Metanephros (tissue), 1 donor: ENCODE results near the gene GAS7. TPM values are rescaled to one million over a fixed set of nuclear protein-coding genes. Genes with fewer than 3 reads are reported as not detected.

Experiments
- total RNA-seq: library from RNA; depleted of rRNA; stranded (reverse); fragments of >200 nt; gene quantifications from one replicate; pipeline ENCODE4 v1.2.3, GENCODE V29; 2014

The GAS7 gene
- 37.9 TPM for total RNA-seq

DNA sequence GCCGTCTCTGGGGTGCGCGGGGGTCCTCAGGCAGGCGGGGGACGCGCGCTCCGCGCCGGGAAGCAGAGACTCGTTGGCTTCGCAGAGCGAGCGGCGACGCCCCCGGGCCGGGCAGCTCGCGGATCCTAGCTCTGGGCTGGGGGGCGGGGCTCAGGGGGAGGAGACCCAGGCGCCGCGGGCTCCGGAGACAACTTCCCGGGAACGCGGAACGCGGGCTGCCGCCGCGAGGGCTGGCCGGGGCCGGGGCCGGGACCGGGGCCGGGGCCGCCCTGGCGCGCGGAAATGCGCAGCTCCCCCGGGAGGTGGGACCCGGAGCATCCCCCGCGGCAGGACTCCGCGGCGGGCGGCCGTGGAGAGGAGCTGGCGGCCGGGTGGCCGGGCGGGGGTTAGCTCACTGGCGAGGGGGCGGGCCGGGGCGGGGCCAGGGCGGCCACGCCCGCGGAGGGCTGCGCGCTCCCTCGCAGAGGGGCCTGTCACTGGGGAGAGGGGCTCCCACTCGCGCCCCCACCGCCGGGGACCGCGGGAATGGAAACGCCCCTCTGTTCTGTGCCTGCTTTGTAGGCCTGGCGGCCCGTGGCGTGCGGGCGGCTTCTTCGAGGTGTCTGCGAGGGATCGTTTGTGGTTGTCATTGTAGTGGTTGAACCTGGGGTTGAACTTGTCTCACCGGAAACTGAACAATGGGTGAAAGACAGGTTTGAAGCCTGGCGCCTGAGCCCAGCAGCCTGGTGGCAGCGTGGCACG, at the start of gene GAS7:
Gene GAS7, minus strand, starts transcription at position 98 of the 741 bp plus-strand sequence.

DNA sequence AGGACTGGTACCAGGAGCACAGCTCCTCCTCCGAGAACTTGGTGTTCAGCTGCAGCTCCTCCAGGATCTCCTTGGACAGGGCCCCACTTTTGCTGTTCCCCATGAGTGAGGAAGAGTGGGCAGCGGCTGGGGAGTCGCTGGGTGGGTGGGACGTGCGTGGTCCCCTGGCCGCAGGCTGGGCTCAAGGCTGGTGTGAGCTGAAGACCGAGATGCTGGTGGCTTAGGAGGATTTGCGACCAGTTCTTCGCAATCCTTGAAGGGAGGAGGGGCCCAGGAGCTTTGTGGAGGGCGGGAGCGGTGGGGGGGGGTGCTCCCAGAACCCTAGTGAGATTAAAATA, 293.4 kb downstream of the GAS7 start, which contains the start of gene RCVRN:
Gene RCVRN, minus strand, starts transcription at position 194 of the 338 bp plus-strand sequence. Its CDS starts 91 bp downstream, at position 103.

Other genes with a start within 250 kb of the GAS7 start
- 0.18 TPM for gene MYH13, start 174.4 kb upstream of the GAS7 start, total RNA-seq
- gene MYH8, start 223.3 kb upstream of the GAS7 start, total RNA-seq, result 1,213 TPM